Neural progenitor cell (in vitro differentiated cells): ENCODE results near the gene NEB.

Experiments used
- EZH2 ChIP-seq: fragments of 200-600 bp; sonication (generic); IDR thresholded peaks from 2 replicates; pipeline ENCODE4 v1.6.1; 2017; ENCODE audit warnings: antibody characterized with exemption, mild to moderate bottlenecking, moderate library complexity
- EZH2phosphoT487 ChIP-seq: fragments of 200-600 bp; sonication (generic); IDR thresholded peaks from 2 replicates; pipeline ENCODE4 v1.6.1; 2017; ENCODE audit warnings: antibody characterized with exemption
- TF ChIP-seq, protein P1 (sequence below): fragments of 200-600 bp; sonication (generic); IDR thresholded peaks from 2 replicates; pipeline ENCODE4 v1.5.1; 2017; ENCODE audit warnings: antibody characterized with exemption, mild to moderate bottlenecking

DNA sequence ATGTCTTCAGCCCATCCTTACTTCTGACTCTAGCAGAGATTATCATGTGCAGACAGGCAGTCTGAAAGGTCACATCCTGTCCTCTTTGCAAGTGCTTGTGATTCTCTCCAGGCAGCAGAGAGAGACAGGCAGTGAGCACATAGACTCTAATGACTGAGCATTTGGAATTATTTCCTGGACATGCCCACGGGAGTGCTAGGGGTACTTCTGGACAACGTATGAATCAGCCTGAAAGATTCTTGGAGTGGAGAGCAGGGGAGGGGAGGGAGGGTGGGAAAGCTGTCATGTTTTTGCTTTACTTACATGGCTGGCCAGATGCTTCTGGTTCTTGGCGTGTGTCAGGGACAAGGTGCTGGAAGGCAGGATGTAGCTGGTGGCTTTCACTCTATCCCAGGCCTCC lies 174.0 kb downstream of the NEB start:
- TF ChIP-seq, protein P1, sequence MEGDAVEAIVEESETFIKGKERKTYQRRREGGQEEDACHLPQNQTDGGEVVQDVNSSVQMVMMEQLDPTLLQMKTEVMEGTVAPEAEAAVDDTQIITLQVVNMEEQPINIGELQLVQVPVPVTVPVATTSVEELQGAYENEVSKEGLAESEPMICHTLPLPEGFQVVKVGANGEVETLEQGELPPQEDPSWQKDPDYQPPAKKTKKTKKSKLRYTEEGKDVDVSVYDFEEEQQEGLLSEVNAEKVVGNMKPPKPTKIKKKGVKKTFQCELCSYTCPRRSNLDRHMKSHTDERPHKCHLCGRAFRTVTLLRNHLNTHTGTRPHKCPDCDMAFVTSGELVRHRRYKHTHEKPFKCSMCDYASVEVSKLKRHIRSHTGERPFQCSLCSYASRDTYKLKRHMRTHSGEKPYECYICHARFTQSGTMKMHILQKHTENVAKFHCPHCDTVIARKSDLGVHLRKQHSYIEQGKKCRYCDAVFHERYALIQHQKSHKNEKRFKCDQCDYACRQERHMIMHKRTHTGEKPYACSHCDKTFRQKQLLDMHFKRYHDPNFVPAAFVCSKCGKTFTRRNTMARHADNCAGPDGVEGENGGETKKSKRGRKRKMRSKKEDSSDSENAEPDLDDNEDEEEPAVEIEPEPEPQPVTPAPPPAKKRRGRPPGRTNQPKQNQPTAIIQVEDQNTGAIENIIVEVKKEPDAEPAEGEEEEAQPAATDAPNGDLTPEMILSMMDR, result no peak
- TF ChIP-seq EZH2 (no peak), EZH2phosphoT487 (no peak)
